SW480 (cell line): Measurements from ENCODE around the gene JMY.

Experiments used
- DNase-seq: peaks from one replicate; pipeline ENCODE4 v3.0.0-alpha.2; 2016; ENCODE audit warnings: low spot score

JMY gene

DNA sequence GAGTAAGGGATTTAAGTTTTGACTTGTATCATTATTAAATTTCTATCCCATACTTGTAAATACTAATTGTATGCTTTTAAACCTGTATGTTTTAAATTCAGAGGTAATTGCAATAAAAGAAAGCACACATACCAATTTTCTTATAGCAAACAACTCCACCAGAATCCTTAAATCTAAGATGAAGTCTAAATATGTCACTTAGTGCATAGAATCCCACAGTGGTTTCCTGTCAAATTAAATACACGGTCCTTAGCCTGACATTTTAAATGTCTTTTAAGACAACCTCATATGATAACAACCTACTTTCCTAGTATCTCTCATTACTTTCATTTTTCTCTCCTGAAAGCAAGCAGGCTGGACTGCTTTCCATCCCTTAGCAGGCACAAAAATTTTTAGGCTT is 52.0 kb downstream of the JMY start:
- DNase-seq, result no peak

DNA sequence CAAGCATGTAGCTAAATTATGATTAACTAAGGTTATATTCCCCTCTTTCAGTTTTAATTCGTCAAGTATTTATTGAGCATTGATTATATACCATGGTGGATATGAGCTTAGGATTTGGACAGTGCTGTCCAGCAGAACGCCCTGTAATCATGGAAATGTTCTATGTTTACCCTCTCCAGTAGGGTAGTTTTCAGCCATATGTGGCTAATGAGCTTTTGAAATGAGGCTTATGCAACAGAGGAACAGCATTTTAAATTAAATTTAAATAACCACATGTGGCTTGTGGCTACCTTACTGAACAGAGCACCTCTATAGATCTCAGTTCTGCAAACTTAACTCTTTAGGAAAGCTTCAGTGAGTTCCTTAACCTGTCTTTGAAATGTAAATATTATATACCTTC is 59.1 kb downstream of the JMY start:
- no peak for DNase-seq

DNA sequence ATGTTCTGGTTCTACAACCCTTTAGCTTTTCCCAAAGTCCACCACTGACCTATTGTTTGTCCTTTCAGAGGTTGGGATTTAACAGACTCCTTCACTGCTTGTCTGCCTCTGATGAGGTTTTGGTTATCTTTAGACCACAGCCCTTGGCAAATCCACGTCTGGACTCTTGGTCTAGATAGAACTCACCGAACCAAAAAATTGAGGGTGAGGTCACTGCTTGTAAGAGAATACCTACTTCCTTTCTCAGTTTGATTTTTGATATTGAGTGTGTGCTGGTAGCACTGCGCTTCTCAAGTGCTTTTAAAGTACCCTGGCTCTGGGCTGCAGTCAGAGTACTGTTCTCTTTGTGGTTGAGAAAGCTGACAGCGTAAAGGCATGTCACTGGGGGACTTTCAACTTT is 61.7 kb downstream of the JMY start:
- no peak for DNase-seq

DNA sequence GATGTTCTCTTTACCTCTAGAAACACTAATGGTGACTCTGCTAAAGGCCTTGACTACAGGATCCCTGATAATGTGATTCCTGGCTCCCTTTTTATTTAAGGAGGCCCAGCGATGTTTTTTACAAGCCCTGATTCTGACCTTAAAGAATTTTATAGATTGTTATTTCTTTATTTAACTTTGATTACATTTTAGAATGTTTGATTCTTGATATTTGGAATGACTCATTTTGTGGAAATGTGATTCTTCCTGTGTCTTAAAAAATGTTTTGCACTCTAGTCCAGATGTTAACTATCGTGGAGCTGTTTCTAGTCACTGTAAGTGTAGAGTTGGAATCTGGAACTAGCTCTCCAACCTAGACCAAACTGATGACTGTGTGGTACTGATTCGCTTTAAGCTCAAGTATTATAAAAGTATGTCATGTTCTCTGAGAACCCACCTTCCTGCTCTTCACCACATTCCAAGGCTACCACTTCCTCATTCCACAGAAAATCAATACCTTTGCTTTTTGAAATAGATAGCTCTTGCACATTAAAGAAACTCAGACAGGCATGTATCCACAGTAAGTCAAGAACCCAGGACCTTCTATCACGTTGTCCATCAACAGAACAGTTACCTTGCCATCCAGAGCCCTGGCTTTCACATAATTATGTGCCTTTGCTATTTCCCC is 65.2 kb downstream of the JMY start:
- no peak for DNase-seq

DNA sequence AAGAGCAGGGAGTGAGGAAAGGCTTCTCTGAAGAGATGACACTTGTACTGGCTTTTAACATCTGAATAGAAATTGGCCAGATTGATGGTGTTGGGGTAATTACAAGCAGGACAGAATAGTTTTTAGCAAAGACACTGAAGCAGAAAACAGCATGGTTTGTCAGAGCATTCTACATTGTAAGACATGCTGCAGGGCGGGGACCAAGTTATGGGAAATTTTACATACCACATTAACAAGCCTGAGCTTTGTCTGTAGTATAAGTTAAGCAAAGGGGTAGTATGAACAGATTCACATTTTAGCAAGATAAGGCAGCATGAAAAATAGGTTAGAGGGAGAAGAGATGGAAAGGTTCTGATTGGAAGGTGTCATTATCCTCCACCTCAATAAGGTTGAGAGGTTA is 66.5 kb downstream of the JMY start:
- no peak for DNase-seq

DNA sequence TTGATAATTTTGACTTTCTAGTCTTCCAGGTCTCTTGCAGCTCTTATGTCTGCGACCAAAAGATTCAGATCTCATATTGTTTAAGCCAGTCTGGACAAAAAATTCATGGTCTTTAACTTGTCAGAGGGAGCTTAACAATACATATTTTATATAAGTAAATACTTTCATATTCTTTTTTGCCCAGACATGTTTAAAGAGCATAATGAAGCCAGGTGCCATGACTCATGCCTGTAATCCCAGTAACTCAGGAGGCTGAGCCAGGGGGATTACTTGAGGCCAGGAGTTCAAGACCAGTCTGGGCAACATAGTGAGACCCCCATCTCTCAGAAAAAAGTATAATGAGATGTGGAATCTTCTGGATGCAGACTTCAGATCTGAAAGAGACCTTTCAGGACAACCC is 69.8 kb downstream of the JMY start:
- DNase-seq, result no peak

DNA sequence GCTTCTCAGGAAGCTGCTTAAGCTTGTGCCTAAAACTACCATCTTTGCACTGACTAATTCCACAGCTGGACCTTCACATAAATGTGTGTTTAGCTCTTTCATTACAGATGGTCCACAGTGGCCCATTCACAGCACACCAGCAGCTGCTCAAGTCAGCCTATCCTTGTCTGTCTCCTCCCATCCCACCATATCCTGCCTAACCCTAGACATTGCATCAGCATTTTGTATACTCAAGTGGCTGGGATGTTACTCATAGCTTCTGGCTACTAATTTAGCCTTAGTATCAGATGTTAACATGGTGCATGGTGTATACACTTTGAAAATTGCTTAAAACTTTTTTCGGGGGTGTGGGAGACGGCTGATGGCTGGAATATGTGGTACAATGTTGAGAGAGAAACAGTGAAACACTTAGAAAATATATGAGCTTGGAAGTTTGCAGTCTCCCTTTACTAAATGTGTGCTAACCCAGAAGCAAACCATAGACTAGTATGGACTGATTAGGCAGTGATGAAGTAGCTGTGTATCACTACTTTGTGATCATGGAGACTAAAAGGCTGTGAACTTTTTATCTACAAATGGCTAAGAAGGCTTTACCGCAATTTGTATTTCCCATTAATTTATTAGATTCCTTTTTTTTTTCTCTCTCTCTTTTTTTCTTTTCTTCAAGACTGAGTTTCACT is 83.1 kb downstream of the JMY start:
- peak; percentile 45 for DNase-seq

DNA sequence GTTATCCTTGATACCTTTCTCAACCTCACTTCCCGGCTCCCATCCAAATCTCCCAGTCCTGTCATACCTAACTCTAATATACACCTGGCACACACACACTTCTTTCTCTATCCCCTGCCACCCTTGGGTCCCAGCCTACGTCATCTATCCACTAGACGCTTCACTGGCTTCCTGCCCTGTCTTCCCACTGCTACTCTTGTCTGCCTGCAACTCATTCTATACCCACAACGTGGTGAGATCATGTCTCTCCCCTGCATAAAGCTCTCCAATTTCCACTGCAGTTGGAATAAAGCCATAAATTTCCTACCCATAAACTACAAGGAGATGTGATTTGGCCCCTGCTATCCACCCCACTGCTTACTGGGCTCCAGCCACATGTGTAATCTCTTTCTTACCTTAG is 93.5 kb downstream of the JMY start:
- no peak for DNase-seq

DNA sequence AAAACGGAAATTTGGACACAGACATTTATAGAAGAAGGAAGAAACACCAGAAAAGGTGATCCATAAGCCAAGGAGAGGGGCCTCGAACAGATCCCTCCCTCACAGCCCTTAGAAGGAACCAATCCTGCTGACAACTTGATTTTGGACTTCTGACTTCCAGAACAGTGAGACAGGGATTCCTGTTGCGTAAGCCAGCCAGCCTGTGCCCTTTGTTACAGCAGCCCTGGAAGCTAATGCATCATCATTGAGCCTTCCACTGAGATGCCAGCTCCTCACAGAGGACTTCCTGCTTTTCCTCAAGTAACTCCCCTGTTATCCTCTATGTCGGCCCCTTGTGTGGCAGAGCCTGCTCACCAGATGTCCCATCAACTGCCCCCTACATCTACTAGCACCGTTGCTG is 94.1 kb downstream of the JMY start:
- no peak for DNase-seq

DNA sequence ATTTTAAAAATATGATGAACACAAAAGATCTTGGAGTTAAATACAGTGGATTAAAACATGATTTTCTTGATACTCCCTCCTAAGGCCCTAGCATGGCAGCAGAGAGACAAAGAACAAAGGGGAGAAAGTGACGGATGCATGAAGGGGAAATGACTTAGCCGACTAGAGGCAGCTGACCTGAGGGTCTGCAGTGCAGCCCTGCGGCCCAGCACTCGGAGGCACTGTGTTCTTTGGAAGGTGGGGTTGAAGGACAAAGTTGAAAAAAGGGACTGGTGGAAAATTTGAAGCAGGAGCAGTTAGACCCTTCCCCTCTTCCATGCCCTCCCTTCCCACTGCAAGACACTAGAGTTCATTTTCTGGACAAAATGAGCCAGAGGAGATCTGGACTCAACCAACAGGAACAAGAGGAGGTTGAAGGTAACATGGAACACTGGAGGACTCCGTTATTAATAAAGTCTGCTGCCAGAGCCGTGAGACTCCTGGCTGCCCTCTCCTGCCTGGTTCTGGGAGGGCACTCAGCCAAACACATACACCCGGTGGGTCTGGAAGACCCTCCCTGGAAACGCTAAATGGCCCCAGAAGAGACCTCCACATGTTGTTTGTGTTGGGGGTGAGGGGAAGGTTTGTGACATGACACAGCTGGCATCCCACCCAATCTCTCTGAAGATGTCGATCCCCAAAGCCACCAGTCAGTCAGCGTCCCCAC is 98.1 kb downstream of the JMY start:
- no peak for DNase-seq

DNA sequence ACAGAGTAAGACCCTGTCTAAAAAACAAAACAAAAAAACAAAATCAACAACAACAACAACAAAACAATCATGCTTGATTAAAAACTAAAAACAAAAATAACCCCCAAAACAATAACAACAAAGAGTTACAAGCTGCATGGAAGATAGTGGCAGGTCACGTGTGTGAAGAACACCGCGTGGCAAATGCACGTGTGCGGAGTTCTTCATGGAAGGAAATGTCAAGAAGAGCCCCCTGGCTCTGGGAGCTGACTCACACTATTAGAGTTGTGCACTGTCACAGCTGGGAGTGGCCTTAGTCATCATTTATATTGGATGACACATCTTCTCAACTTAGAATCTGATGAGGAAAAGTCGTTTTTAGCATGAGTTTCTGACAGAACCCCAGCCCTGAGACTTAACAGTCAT is 110.5 kb downstream of the JMY start:
- peak; percentile 2 for DNase-seq

DNA sequence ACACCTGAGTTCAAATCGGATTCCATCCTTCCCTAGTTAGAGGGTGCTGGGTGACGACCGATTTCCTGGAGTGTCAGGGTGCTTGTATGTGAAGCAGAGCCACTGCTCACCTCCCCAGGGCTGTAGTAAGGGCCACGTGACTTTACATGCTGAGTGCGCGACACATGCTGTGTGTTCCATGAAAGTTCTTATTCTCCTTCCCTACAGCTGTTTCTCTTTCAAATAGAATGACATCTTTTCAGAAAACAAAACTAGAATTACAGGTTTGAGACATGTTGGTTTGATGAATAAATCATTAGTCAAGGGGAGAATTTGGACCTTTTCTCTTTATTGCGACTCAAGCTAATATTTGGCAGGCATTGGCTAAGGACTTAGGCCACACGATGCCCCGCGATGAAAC is 113.1 kb downstream of the JMY start:
- DNase-seq, result no peak

DNA sequence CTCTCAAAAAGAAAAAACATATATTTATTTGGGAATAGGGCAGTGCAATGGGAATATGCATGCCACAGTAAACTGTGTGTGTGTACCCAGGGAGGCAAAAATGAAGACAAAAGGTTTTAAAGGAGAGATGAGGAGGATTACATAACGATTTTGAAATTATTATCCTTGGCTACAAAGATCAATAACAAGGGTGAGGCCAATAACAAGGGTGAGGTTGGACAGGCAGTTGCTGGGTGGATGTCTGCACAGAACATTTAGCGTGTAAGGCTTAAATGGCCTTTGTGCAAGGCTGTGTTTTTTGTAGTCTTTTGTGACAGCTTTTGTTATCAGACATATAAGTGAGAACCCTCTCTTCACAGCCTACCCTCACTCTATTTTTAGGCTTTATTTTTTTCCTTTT is 114.0 kb downstream of the JMY start:
- DNase-seq, result no peak

DNA sequence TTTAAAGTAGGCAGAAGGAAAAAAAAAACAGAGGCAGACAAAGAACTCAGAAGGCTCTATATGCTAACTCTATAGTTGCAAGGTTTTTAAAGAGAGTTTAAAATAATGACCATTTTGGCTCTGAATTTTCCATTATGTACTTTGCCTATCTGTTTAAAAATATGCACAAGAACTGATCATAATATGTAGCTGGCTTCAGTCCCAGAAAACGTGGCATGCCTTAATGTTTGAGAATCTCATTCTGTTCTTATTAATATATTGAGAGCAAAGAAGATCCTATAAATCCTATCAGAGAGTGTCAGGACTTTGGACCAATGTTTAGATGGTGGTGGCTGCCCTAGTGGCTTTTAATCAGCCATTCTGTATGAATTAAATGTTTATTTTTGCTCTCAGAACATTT is 121.5 kb downstream of the JMY start:
- no peak for DNase-seq
